Esophagus muscularis mucosa (tissue), 4 donors: Measurements from ENCODE around the gene DISC1. TPM values are rescaled to one million over a fixed set of nuclear protein-coding genes. Genes with fewer than 3 reads are reported as not detected.

Experiments used
- DNase-seq: peaks from one replicate; pipeline ENCODE4 v3.0.0-alpha.2; 2017; ENCODE audit errors: extremely low spot score
- H3K27ac ChIP-seq, 4 donors: fragments of 200-600 bp; sonication (generic); replicated peaks in 1 of 4; 1 replicate in 3 of 4; 2 replicates in 1 of 4; pipeline ENCODE4 v1.5.1; 2016 to 2019; ENCODE audit warnings: mild to moderate bottlenecking in 1 of 4
- H3K27me3 ChIP-seq, 4 donors: fragments of 200-600 bp; sonication (generic); one replicate each; pipeline versions ENCODE4 v1.5.1 to v1.6.0; 2016 to 2019
- H3K36me3 ChIP-seq, 4 donors: fragments of 200-600 bp; sonication (generic); one replicate each; pipeline ENCODE4 v1.5.1; 2016 to 2019
- H3K4me1 ChIP-seq, 4 donors: fragments of 200-600 bp; sonication (generic); one replicate each; pipeline ENCODE4 v1.5.1; 2016 to 2019
- H3K4me3 ChIP-seq, 4 donors: fragments of 200-600 bp; sonication (generic); 1 replicate in 2 of 4; 2 replicates in 2 of 4; pipeline ENCODE4 v1.5.1; 2016 to 2019; ENCODE audit warnings: mild to moderate bottlenecking in 4 of 4, moderate library complexity in 1 of 4
- H3K9me3 ChIP-seq, 4 donors: fragments of 200-600 bp; sonication (generic); 1 replicate in 3 of 4; 2 replicates in 1 of 4; pipeline ENCODE4 v1.5.1; 2016 to 2019
- CTCF ChIP-seq, 3 experiments: fragments of 200-600 bp in 2 of 3; fragments of 450-650 bp in 1 of 3; sonication (generic) in 2 of 3; IDR thresholded peaks; one replicate each; pipeline ENCODE4 v1.5.1; 2017 to 2019; ENCODE audit warnings: antibody characterized with exemption in 3 of 3, mild to moderate bottlenecking in 2 of 3, moderate library complexity in 1 of 3
- EP300 ChIP-seq: sonication (generic); formaldehyde crosslinking; IDR thresholded peaks from one replicate; pipeline ENCODE4 v1.6.1; 2017; ENCODE audit warnings: antibody characterized with exemption
- POLR2A ChIP-seq: fragments of 450-650 bp; IDR thresholded peaks from one replicate; pipeline ENCODE4 v1.6.1; 2017; ENCODE audit warnings: antibody characterized with exemption, moderate library complexity, mild to moderate bottlenecking, low read depth
- POLR2AphosphoS5 ChIP-seq, 2 donors: sonication (generic); formaldehyde crosslinking; IDR thresholded peaks; one replicate each; pipeline ENCODE4 v1.6.1; 2017; ENCODE audit warnings: antibody characterized with exemption in 2 of 2
- WGBS: methylation state at CpG from one replicate; pipeline ENCODE4 v1.1.5; 2018; 5-methylcytosine and 5-hydroxymethylcytosine counted together
- intact Hi-C: fragments of 100-400 bp; cut with DNase I; formaldehyde crosslinking; loops from one replicate; pipeline ENCODE4 v1.15.1; 2023
- total RNA-seq, 4 donors: library from RNA; depleted of rRNA; stranded (reverse); fragments of >200 nt; gene quantifications; one replicate each; pipeline versions ENCODE4 v1.1.0 to v1.2.1, GENCODE V29; 2016

DISC1 gene
- total RNA-seq, 4 donors from 2014 or later, result 5.3 to 6.6 (median 6.2) TPM

GRCh38 chr1:231604276-231604621 is 22.3 kb upstream of the DISC1 start:
- TF ChIP-seq EP300 (no peak), POLR2A (no peak), CTCF (IDR thresholded peaks at IDR 0.05) (no peak), POLR2AphosphoS5 (IDR thresholded peaks at IDR 0.05) (no peak)
- Histone ChIP-seq H3K4me1 (peaks cover 6 to 35% (median 25%) of the 10 kb centered on the region in 4 donors), H3K27ac (no peak overlapping the region), H3K9me3 (no peaks in the 10 kb centered on the region), H3K27me3 (no peaks in the 10 kb centered on the region), H3K36me3 (no peaks in the 10 kb centered on the region), H3K4me3 (peak overlapping the region in 3 of 4 donors; percentile 44 to 54 (median 54))
- 65% methylated on average over 2 of the region's 2 CpGs for WGBS
- intact Hi-C loops, result loop anchor here (5.0 kb wide), 1 partner anchor 177 kb away; no protein-coding TSS in a partner anchor
- no peak for DNase-seq

DNA sequence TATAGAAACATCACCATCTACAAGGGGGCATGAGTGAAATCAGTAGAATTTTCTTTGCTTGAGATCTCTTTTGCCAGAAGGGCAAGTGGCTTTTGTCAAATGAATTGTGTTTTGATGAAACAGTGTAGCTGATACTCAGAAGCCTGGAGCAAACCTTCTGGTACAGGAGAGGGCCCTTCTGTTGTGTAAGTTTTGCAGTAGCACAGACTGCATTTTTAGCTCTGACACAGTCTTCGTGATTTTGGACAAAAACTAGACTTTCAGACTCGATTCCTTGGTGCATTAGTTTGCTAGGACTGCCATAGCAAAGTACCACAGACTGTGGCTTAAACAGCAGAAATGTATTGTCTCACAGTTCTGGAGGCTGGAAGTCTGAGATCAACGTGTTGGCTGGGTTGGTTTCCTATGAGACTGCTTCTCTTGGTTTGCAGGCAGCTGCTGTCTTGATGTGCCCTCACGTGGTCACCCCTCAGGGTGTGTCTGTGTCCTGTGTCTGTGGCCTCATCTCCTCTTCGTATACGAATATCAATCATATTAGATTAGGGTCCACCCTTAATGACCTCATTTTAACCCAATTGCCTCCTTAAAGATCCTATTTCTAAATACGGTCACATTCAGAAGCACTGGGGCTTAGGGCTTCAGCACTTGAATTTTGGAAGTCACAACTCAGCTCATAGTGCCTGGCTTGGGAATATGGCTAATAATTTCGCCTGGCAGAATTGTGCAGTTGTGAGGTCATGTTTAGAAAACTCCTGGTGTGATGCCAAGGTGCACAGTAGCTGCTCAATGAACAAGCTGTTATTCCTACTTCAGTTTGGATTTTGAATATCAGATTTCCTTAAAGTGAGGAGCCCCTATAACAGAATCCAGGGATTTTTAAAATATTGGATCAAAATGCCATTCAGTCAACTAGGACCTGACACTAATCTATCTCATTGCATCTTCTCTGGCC is 21.2 kb upstream of the DISC1 start:
- TF ChIP-seq EP300, result no peak
- intact Hi-C loops, result no loop called here
- H3K27ac ChIP-seq, result no peak overlapping the region
- H3K4me1 ChIP-seq, result peaks cover 6 to 30% (median 20%) of the 10 kb centered on the region in 4 donors
- no peak overlapping the region for H3K4me3 ChIP-seq
- 48% methylated on average over 8 of the region's 8 CpGs for WGBS
- H3K27me3 ChIP-seq, result no peaks in the 10 kb centered on the region
- DNase-seq, result no peak
- H3K36me3 ChIP-seq, result no peaks in the 10 kb centered on the region
- H3K9me3 ChIP-seq, result no peaks in the 10 kb centered on the region

- Histone ChIP-seq H3K4me3 (no peak overlapping the region), H3K36me3 (no peaks in the 10 kb centered on the region), H3K4me1 (peaks cover 6 to 17% (median 7%) of the 10 kb centered on the region in 4 donors), H3K27me3 (no peaks in the 10 kb centered on the region), H3K9me3 (no peaks in the 10 kb centered on the region), H3K27ac (no peak overlapping the region)
- intact Hi-C loops, result no loop called here
- WGBS, result 82% methylated on average over 4 of the region's 4 CpGs
- no peak for DNase-seq
- TF ChIP-seq POLR2A (no peak), CTCF (IDR thresholded peaks at IDR 0.05) (no peak), EP300 (no peak), POLR2AphosphoS5 (IDR thresholded peaks at IDR 0.05) (no peak)
These were observed 19.9 kb upstream of the DISC1 start for GRCh38 chr1:231606712-231607111.

DNA sequence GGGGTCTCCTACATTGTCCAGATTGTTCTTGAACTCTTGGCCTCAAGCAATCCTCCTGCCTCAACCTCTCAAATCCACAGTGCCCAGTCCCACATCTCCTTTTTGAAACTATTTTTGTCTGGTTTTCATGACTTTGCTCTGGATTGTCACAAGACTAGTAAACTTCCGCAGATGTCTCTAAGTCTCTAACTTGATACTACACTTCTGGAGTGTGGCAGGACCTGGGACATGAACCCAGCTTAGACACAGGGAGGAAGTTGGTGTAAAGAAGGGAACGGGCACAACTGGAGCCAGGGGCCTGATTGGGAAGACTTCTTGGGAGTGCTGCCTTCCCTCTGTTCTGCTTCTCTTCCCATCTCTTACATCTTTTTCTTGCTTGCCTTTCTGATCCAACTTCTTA is 16.2 kb upstream of the DISC1 start:
- no peaks in the 10 kb centered on the region for H3K36me3 ChIP-seq
- no peak for DNase-seq
- peaks cover 0 to 5% (median 0%) of the 10 kb centered on the region in 4 donors for H3K27me3 ChIP-seq
- H3K27ac ChIP-seq, result no peak overlapping the region
- no peaks in the 10 kb centered on the region for H3K4me1 ChIP-seq
- H3K4me3 ChIP-seq, result no peak overlapping the region
- intact Hi-C loops, result no loop called here
- H3K9me3 ChIP-seq, result no peaks in the 10 kb centered on the region
- TF ChIP-seq POLR2AphosphoS5 (IDR thresholded peaks at IDR 0.05) (no peak), POLR2A (no peak), EP300 (no peak), CTCF (IDR thresholded peaks at IDR 0.05) (no peak)
- WGBS, result 86% methylated on average over 2 of the region's 2 CpGs

DNA sequence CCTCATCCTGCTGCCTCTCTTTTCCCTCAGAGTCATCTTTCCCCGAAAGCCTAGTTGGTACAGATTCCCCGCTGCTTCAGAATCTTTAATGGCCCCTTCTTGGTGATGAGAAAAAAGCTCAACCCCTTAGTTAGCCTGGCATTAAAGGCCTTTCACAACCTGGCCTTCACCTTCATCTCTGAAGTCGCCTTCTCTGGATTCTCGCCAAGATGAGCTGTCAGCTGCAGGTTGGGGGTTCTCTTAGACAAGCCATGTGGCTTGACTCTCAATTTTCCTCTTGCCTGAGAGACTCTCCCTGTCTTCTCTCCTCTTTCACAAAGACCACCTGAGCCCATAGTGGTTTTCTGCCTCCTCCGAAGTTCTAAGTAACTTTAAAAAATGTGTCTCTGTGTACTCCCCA is 15.5 kb upstream of the DISC1 start:
- H3K9me3 ChIP-seq, result no peaks in the 10 kb centered on the region
- H3K27ac ChIP-seq, result no peak overlapping the region
- no peak overlapping the region for H3K4me3 ChIP-seq
- no peak for DNase-seq
- intact Hi-C loops, result no loop called here
- no peaks in the 10 kb centered on the region for H3K36me3 ChIP-seq
- 83% methylated on average over 5 of the region's 5 CpGs for whole genome bisulfite sequencing
- no peaks in the 10 kb centered on the region for H3K4me1 ChIP-seq
- TF ChIP-seq POLR2A (no peak), POLR2AphosphoS5 (IDR thresholded peaks at IDR 0.05) (no peak), CTCF (IDR thresholded peaks at IDR 0.05) (no peak)
- peaks cover 0 to 5% (median 0%) of the 10 kb centered on the region in 4 donors for H3K27me3 ChIP-seq
